ENCODE measurements around the gene ABCB11.

GRCh38 chr2:168935810-168936581, 95.1 kb downstream of the ABCB11 start:
- TF ChIP-seq GATA2 (IDR thresholded peaks at IDR 0.05; ENCODE audit: low read depth, low read length), result no peak
- no peak for TF ChIP-seq GATA3 (IDR thresholded peaks at IDR 0.05; ENCODE audit: low read depth, low read length)

All from SH-SY5Y (cell line).